HEK293T (cell line): ENCODE data around the gene IMPACT.

Experiments
- ELF4 ChIP-seq: fragments of 450-650 bp; IDR thresholded peaks from 2 replicates; pipeline ENCODE4 v1.6.1; 2017; ENCODE audit warnings: antibody characterized with exemption
- FOXK2 ChIP-seq: fragments of 450-650 bp; IDR thresholded peaks from 2 replicates; pipeline ENCODE4 v1.6.1; 2016; ENCODE audit warnings: mild to moderate bottlenecking

DNA sequence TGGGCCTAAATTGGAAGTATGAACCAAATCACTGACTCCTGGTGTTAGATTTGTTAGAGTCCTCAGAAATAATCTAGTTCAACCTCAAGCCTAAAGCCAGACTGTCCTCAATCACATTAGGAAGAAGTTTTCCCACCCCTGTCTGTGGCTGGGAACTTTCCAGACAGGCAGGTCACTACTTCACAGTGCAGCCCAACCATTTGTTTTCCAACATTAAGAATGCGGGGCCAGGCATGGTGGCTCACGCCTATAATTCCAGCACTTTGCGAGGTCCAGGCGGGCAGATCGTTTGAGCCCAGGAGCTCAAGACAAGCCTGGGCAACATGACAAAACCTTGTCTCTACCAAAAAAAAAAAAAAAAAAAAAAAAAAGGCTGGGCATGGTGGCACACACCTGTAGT lies 23.4 kb upstream of the IMPACT start:
- TF ChIP-seq ELF4 (no peak), FOXK2 (no peak)
